ENCODE data around the gene TOB1. TPM values are rescaled to one million over a fixed set of nuclear protein-coding genes. Genes with fewer than 3 reads are reported as not detected.

TOB1 gene
- total and polyA plus RNA-seq, 5 donors, result 31.0 to 73.2 (median 64.2) TPM

DNA sequence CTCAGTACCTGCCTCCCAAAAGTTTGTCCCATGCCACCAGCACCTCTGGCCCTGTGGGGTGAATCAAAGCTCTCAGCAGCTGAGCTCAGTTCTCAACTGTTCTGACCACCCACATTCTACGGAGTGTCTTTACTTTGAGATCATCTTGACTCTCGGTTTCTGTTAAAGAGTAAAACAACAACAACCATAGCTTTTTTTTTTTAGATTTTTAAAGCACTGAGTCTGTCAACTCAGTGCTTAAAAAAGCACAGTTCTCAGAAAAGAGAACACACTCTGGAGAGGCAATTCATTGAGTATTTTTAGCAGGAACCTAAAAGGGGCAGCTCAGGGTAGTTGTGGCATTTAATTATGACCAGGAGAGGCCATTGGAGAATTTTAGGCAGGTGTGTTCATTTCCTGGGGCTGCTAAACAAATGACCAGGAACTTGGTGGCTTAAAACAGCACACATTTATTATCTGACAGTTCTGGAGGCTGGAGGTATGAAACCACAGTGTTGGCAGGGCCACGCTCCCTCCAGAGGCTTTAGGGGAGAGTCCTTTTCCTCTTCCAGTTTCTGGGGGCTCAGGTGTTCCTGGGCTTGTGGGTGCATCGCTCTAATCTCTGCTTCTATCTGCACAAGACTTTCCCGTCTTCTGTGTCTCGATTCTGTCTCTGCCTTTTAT lies 37.5 kb downstream of the TOB1 start:
- H3K27me3 ChIP-seq (ENCODE audit: control insufficient read depth, insufficient read depth), result no peaks in the 10 kb centered on the region
- intact Hi-C loops (cut with DNase I), result no loop called here
- no peak overlapping the region for H3K27ac ChIP-seq (ENCODE audit: low read length)
- WGBS, result 77% methylated on average over 6 of the region's 6 CpGs
- H3K9me3 ChIP-seq (ENCODE audit: control insufficient read depth, low read length), result no peaks in the 10 kb centered on the region
- DNase-seq (no peak), ATAC-seq (no peak)
- peaks cover 2% of the 10 kb centered on the region for H3K4me1 ChIP-seq (ENCODE audit: control insufficient read depth, insufficient read depth, low read length)
- H3K4me3 ChIP-seq (ENCODE audit: low read length), result no peak overlapping the region

DNA sequence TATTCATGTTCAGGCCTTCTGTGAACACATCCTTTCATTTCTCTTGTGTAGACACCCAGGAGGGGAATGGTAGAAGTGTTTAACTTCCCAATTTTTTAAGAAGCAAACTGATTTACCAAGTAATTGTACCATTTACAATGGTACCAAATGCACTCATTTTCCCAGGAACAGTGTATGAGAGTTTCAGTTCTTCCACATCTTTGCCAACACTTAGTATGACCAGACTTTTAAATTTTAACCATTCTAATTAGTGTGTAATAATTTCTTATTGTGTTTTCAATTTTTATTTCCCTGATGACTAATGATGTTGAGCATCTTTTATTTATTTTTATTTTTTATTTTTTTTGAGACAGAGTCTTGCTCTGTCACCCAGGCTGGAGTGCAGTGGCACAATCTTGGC lies 41.0 kb downstream of the TOB1 start:
- H3K4me1 ChIP-seq (ENCODE audit: control insufficient read depth, insufficient read depth, low read length), result no peaks in the 10 kb centered on the region
- no peak for DNase-seq
- H3K4me3 ChIP-seq (ENCODE audit: low read length), result no peak overlapping the region
- H3K27me3 ChIP-seq (ENCODE audit: control insufficient read depth, insufficient read depth), result no peaks in the 10 kb centered on the region
- intact Hi-C loops (cut with DNase I), result no loop called here
- ATAC-seq, result no peak
- H3K9me3 ChIP-seq (ENCODE audit: control insufficient read depth, low read length), result no peaks in the 10 kb centered on the region
- H3K27ac ChIP-seq (ENCODE audit: low read length), result no peak overlapping the region

DNA sequence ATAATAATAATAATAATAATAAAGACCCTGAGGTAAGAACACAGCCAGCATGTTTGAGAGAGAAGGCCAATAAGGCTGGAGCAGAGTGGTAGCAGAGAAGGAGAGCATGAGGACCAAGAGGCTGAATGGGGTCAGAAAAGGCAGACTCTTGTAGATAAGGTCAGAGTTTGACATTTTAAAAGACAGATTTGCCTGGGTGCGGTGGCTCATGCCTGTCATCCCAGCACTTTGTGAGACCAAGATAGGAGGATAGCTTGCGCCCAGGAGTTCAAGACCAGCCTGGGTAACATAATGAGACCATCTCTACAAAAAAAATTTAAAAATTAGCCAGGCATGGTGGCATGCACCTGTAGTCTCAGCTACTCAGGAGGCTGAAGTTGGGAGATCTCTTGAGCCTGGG lies 41.7 kb downstream of the TOB1 start:
- H3K9me3 ChIP-seq (ENCODE audit: control insufficient read depth, low read length), result no peaks in the 10 kb centered on the region
- ATAC-seq (no peak), DNase-seq (no peak)
- no peak overlapping the region for H3K4me3 ChIP-seq (ENCODE audit: low read length)
- WGBS, result 85% methylated on average over 2 of the region's 2 CpGs
- H3K27ac ChIP-seq (ENCODE audit: low read length), result no peak overlapping the region
- no peaks in the 10 kb centered on the region for H3K4me1 ChIP-seq (ENCODE audit: control insufficient read depth, insufficient read depth, low read length)
- intact Hi-C loops (cut with DNase I), result no loop called here
- H3K27me3 ChIP-seq (ENCODE audit: control insufficient read depth, insufficient read depth), result no peaks in the 10 kb centered on the region

GRCh38 chr17:50822550-50822949 lies 43.6 kb downstream of the TOB1 start:
- WGBS, result 94% methylated on average over 2 of the region's 2 CpGs

GRCh38 chr17:50820651-50821050 lies 45.5 kb downstream of the TOB1 start:
- H3K27ac ChIP-seq (ENCODE audit: low read length), result no peak overlapping the region
- H3K4me3 ChIP-seq (ENCODE audit: low read length), result no peak overlapping the region
- 80% methylated on average over 10 of the region's 10 CpGs for WGBS
- intact Hi-C loops (cut with DNase I), result no loop called here
- no peaks in the 10 kb centered on the region for H3K9me3 ChIP-seq (ENCODE audit: control insufficient read depth, low read length)
- no peaks in the 10 kb centered on the region for H3K27me3 ChIP-seq (ENCODE audit: control insufficient read depth, insufficient read depth)
- ATAC-seq (no peak), DNase-seq (no peak)
- no peaks in the 10 kb centered on the region for H3K4me1 ChIP-seq (ENCODE audit: control insufficient read depth, insufficient read depth, low read length)

More at GRCh38 chr17:50822550-50822949, 43.6 kb downstream of the TOB1 start:
- intact Hi-C loops (cut with DNase I), result no loop called here
- ATAC-seq (no peak), DNase-seq (no peak)
- Histone ChIP-seq H3K4me3 (ENCODE audit: low read length) (no peak overlapping the region), H3K27ac (ENCODE audit: low read length) (no peak overlapping the region), H3K9me3 (ENCODE audit: control insufficient read depth, low read length) (no peaks in the 10 kb centered on the region), H3K4me1 (ENCODE audit: control insufficient read depth, insufficient read depth, low read length) (no peaks in the 10 kb centered on the region), H3K27me3 (ENCODE audit: control insufficient read depth, insufficient read depth) (no peaks in the 10 kb centered on the region)

DNA sequence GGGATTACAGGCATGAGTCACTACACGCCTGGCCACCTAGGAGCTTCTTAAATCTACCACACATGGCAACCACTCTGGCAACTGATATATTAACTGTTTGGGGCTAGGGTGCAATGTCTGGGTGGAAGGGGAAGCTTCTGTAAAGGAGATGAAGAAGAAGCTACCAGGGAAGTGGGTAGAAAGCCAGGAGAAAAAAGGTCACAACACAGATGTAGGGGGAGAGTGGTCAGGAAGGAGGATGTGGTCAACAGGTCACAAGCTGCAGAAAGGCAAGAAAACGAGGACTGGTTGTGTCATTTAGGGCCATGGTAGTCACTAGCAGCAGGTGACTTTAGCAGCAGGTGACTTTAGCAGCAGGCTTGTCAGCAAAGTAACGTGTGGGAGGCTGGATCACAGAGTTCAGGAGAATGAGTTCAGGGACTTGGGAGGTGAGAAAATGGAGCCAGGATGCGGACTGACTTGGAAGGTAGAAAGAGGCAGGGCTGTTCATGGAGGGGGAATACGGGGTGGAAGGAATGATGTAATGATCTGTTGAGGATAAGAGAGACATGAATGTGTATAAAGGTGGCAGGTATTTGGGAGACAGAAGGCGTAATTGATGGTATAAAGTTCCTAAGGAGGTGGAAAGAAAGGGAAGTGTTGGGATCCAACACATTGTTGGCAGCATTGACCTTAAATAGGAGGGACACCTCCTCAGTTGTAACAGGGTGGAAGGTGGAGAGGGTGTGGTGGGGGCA lies 47.1 kb downstream of the TOB1 start:
- no peak overlapping the region for H3K27ac ChIP-seq (ENCODE audit: low read length)
- ATAC-seq (no peak), DNase-seq (no peak)
- intact Hi-C loops (cut with DNase I), result no loop called here
- WGBS, result 70% methylated on average over 6 of the region's 6 CpGs
- no peaks in the 10 kb centered on the region for H3K4me1 ChIP-seq (ENCODE audit: control insufficient read depth, insufficient read depth, low read length)
- no peak overlapping the region for H3K4me3 ChIP-seq (ENCODE audit: low read length)
- no peaks in the 10 kb centered on the region for H3K27me3 ChIP-seq (ENCODE audit: control insufficient read depth, insufficient read depth)
- H3K9me3 ChIP-seq (ENCODE audit: control insufficient read depth, low read length), result no peaks in the 10 kb centered on the region

DNA sequence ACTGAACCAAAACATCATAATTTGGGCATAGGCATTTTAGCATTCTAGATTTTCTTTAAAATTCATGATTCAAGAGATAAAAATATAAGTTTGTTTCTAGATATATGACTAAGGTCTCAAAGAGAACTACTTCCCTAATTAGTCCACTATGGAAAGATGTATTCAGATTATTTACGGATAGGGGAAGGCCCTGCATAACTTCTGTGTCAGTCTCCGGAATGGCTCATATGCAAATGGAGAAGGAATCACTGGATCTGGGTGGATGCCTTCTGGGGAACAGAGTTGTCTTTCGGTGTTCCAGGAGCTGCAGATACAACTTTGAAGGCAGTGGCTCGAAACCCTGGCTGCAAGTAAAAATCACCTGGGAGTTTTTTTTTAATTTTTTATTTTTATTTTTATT lies 47.9 kb downstream of the TOB1 start:
- no peak overlapping the region for H3K4me3 ChIP-seq (ENCODE audit: low read length)
- H3K27me3 ChIP-seq (ENCODE audit: control insufficient read depth, insufficient read depth), result no peaks in the 10 kb centered on the region
- intact Hi-C loops (cut with DNase I), result no loop called here
- no peak overlapping the region for H3K27ac ChIP-seq (ENCODE audit: low read length)
- DNase-seq, result no peak
- H3K9me3 ChIP-seq (ENCODE audit: control insufficient read depth, low read length), result no peaks in the 10 kb centered on the region
- H3K4me1 ChIP-seq (ENCODE audit: control insufficient read depth, insufficient read depth, low read length), result no peaks in the 10 kb centered on the region
- 88% methylated on average over 4 of the region's 4 CpGs for WGBS
- ATAC-seq, result no peak

DNA sequence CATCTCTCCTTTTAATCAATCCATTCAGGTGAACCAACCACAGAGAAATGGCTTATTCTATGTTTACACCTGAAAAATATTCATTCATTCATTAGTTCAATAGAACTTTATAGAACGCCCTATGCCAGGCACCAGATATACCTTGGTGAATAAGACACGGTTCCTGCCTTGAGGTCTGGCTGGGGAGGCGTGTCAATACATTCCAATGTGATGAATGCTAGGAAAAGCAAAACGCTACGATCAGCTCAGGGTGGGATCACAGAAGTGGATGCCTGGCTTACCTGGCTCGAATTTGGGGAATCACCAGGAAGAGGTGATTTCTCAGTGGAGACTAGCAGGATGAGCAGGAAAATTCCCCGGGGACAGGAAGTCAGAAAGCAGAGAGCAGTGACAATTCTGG lies 48.3 kb downstream of the TOB1 start:
- H3K27ac ChIP-seq (ENCODE audit: low read length), result no peak overlapping the region
- no peaks in the 10 kb centered on the region for H3K4me1 ChIP-seq (ENCODE audit: control insufficient read depth, insufficient read depth, low read length)
- no peak overlapping the region for H3K4me3 ChIP-seq (ENCODE audit: low read length)
- H3K27me3 ChIP-seq (ENCODE audit: control insufficient read depth, insufficient read depth), result no peaks in the 10 kb centered on the region
- ATAC-seq (no peak), DNase-seq (no peak)
- whole genome bisulfite sequencing, result 55% methylated on average over 7 of the region's 7 CpGs
- no peaks in the 10 kb centered on the region for H3K9me3 ChIP-seq (ENCODE audit: control insufficient read depth, low read length)
- intact Hi-C loops (cut with DNase I), result no loop called here

DNA sequence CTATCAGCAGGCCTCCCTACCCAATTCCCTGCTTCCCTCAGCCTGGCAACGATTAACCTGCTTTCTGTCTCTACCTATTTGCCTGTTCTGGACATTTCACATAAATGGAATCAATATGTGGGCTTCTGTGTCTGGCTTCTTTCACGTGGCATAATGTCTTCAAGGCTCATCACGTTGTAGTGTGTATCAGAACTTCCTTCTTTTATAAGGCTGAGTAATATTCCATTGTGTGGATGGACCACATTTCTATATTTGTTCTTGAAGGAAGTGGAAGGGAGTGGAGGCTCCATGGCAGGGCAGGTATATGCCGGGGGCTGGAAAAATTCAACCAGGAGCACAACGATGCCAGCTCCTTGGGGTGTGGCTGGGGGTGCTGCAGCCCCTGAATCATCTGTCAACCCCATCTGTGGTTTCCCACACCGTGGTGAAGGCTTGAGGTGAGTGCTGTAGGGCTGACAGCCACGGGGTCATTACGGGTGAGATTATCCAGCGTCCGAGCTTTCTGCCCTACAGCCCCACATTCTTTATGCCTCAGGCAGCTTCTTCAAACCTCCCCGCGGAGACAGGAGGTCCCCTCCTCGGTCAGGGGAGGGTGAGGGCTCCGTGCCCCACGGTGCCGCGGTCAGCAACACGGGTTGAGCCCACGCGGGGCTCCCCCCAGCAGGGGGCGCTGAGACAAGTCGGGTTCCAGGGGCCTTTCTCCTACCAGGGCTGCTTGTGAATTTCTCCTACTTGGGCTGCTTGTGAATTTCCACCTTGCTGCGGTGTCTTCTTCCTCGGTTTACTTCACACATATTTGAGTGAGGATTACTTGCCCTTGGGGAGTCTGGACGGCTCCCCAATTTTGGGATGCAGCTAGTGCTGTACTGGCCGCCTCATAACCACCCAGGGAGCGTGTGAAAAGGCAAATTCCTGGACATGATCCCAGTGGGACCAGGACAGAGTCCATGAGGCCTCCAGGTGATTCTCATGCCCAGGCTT lies 49.1 kb downstream of the TOB1 start:
- no peak overlapping the region for H3K4me3 ChIP-seq (ENCODE audit: low read length)
- intact Hi-C loops (cut with DNase I), result no loop called here
- DNase-seq (peak; percentile 58 to 86 (median 84)), ATAC-seq (peak; percentile 76 to 80)
- no peaks in the 10 kb centered on the region for H3K9me3 ChIP-seq (ENCODE audit: control insufficient read depth, low read length)
- no peaks in the 10 kb centered on the region for H3K4me1 ChIP-seq (ENCODE audit: control insufficient read depth, insufficient read depth, low read length)
- no peaks in the 10 kb centered on the region for H3K27me3 ChIP-seq (ENCODE audit: control insufficient read depth, insufficient read depth)
- 26% methylated on average over 27 of the region's 27 CpGs for WGBS
- H3K27ac ChIP-seq (ENCODE audit: low read length), result no peak overlapping the region

- H3K4me3 ChIP-seq (ENCODE audit: low read length), result no peak overlapping the region
- H3K27me3 ChIP-seq (ENCODE audit: control insufficient read depth, insufficient read depth), result no peaks in the 10 kb centered on the region
- 79% methylated on average over 5 of the region's 5 CpGs for WGBS
- no peak for ATAC-seq
- no peaks in the 10 kb centered on the region for H3K9me3 ChIP-seq (ENCODE audit: control insufficient read depth, low read length)
- H3K27ac ChIP-seq (ENCODE audit: low read length), result no peak overlapping the region
- intact Hi-C loops (cut with DNase I), result no loop called here
- DNase-seq, result no peak
- no peaks in the 10 kb centered on the region for H3K4me1 ChIP-seq (ENCODE audit: control insufficient read depth, insufficient read depth, low read length)
These were observed 49.9 kb downstream of the TOB1 start for GRCh38 chr17:50816271-50816670.

GRCh38 chr17:50815400-50815799 lies 50.8 kb downstream of the TOB1 start:
- no peaks in the 10 kb centered on the region for H3K4me1 ChIP-seq (ENCODE audit: control insufficient read depth, insufficient read depth, low read length)
- intact Hi-C loops (cut with DNase I), result no loop called here
- ATAC-seq, result no peak
- no peaks in the 10 kb centered on the region for H3K9me3 ChIP-seq (ENCODE audit: control insufficient read depth, low read length)
- H3K27me3 ChIP-seq (ENCODE audit: control insufficient read depth, insufficient read depth), result no peaks in the 10 kb centered on the region
- DNase-seq, result no peak
- WGBS, result 48% methylated on average over 3 of the region's 3 CpGs
- no peak overlapping the region for H3K4me3 ChIP-seq (ENCODE audit: low read length)
- no peak overlapping the region for H3K27ac ChIP-seq (ENCODE audit: low read length)

Data from right cardiac atrium (tissue), 5 donors.